Motor neuron (in vitro differentiated cells): ENCODE measurements around the gene ZRANB3. TPM values are rescaled to one million over a fixed set of nuclear protein-coding genes. Genes with fewer than 3 reads are reported as not detected.
A peak's percentile ranks its signal among the peaks of the same experiment; 100 is the strongest.
"Not testable (repeated sequence)": the region's sequence is repeated elsewhere in the genome, so short reads cannot be mapped to it uniquely, and the experiment has no call there.

Source experiments
- ATAC-seq, 8 experiments: fragments of 200-7000 bp; cut with Tn5 transposase; replicated peaks in 6 of 8; 2 replicates each; pipeline ENCODE4 v1.8.0; 2021; ENCODE audit warnings: mild to moderate bottlenecking in 8 of 8, moderate library complexity in 8 of 8
- H3K27ac ChIP-seq, 2 donors: fragments of 250-450 bp; sonication (Bioruptor Pico); 2 replicates each; pipeline ENCODE4 v1.9.0; 2021; ENCODE audit warnings: antibody characterized with exemption in 2 of 2, mild to moderate bottlenecking in 2 of 2, moderate library complexity in 1 of 2
- H3K4me1 ChIP-seq, 2 donors: fragments of 250-450 bp; sonication (Bioruptor Pico); replicated peaks in 1 of 2; 2 replicates each; pipeline ENCODE4 v1.6.1; 2021; ENCODE audit warnings: antibody characterized with exemption in 2 of 2, mild to moderate bottlenecking in 2 of 2, moderate library complexity in 1 of 2
- H3K4me3 ChIP-seq, 5 donors: fragments of 250-450 bp; sonication (Bioruptor Pico); 2 replicates each; pipeline ENCODE4 v1.9.0; 2021; ENCODE audit warnings: antibody characterized with exemption in 5 of 5, mild to moderate bottlenecking in 5 of 5, moderate library complexity in 4 of 5
- WGBS, 10 experiments: fragments of 450-650 bp; shearing (Covaris generic); methylation state at CpG; one replicate each; pipeline ENCODE4 v1.0.0; 2022; 5-methylcytosine and 5-hydroxymethylcytosine counted together
- in situ Hi-C, 9 experiments: fragments of 400-800 bp; cut with MboI; loops; one replicate each; pipeline ENCODE4 v1.15.0; 2021; ENCODE audit warnings: low sequenced_read_pairs in 9 of 9, low pct_unique_long_range_greater_than_20kb in 2 of 9; ENCODE audit not compliant: unreplicated experiment in 9 of 9
- total RNA-seq, 8 experiments: library from RNA; unstranded; fragments of 300-600 nt; gene quantifications; 2 replicates each; pipeline versions ENCODE4 v1.2.3 to v1.2.4, GENCODE V29; 2022

Gene ZRANB3
- total RNA-seq, 8 experiments from 2014 or later = 6.3 to 18.2 (median 9.6) TPM

DNA sequence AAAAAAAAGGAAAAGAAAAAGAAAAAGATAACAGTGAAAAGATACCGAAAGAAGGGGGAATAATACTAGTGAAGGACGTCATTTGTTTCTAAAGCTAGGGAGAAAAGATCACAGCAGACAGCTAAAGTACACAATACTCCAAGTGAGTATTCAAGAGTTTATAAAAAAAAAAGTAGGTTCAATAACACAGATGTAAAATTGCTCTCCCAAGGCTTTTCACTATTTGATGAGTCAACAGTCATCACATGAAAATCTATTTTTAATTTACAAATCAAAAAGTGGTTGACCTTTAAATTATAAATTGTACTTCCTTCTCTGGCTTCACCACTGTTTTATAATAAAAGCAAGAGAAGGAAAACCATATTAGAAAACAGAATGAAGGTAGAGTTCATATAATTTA is 144.0 kb downstream of the ZRANB3 start:
- Histone ChIP-seq H3K4me1 (no peaks in the 10 kb centered on the region), H3K4me3 (no peak overlapping the region), H3K27ac (no peak overlapping the region)
- peak in 2 of 8 experiments; percentile 68 to 73 for ATAC-seq
- 74 to 100% (median 93%) methylated on average over 1 to 2 of the region's 2 CpGs; no CpG with 5 or more reads in 1 of the 10 experiments for WGBS, 10 experiments
- in situ Hi-C loops = no loop called here

DNA sequence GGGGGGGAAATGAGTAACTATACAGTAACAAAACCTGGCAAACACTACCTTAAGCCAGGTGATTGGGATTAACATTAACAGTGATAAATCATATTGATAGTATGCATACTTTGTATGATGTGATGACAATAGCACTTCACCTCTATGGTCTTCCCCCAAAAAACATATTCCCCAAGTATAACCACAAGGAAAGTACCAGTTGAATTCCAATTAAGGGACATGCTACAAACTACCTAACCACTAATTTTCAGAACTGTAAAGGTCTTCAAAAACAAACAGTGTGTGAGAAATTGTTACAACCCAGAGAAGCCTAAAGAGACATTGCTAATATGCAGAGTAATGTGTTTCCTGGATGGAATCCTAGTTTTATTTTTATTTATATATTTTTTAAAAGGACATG is 152.4 kb downstream of the ZRANB3 start:
- ATAC-seq = no peak
- H3K4me3 ChIP-seq = no peak overlapping the region
- H3K4me1 ChIP-seq = no peaks in the 10 kb centered on the region
- H3K27ac ChIP-seq = no peak overlapping the region
- in situ Hi-C loops = no loop called here

GRCh38 chr2:135373702-135374101 is 157.3 kb downstream of the ZRANB3 start:
- no peak overlapping the region for H3K4me3 ChIP-seq
- H3K4me1 ChIP-seq = no peaks in the 10 kb centered on the region
- ATAC-seq = no peak
- 100% methylated on average over 3 of the region's 4 CpGs; no CpG with 5 or more reads in 9 of the 10 experiments for WGBS, 10 experiments
- H3K27ac ChIP-seq = no peak overlapping the region
- in situ Hi-C loops = no loop called here

GRCh38 chr2:135349941-135350340 is 181.1 kb downstream of the ZRANB3 start:
- Histone ChIP-seq H3K4me1 (no peaks in the 10 kb centered on the region), H3K4me3 (no peak overlapping the region), H3K27ac (no peak overlapping the region)
- 48 to 96% (median 85%) methylated on average over 2 to 6 of the region's 6 CpGs for WGBS, 10 experiments
- in situ Hi-C loops = no loop called here
- ATAC-seq = no peak

DNA sequence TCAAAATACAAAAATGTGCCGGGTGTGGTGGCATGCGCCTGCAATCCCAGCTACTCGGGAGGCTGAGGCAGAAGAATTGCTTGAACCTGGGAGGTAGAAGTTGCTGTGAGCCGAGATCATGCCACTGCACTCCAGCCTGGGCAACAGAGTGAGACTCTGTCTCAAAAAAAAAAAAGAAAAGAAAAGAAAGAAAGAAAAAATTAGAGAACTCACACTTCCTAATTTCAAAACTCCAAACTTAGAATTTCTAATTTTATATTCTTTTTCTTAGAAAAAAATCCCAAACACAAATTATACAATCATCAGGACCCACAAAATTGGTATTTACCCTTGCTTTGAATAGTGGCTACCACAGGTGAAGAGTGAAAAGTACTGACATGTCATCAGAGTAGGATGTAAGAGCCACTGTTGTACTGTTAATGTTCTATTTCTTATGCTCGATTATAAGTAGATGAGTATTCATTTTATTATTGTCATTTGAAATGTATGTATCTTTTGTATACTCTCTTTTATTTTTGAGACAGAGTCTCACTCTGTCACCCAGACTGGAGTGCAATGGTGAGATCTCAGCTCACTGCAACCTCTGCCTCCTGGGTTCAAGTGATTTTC is 182.8 kb downstream of the ZRANB3 start:
- WGBS, 10 experiments = 74 to 98% (median 94%) methylated on average over 2 to 5 of the region's 5 CpGs; no CpG with 5 or more reads in 1 of the 10 experiments
- H3K4me3 ChIP-seq, H3K4me1 ChIP-seq, in situ Hi-C loops, H3K27ac ChIP-seq, ATAC-seq: not testable (repeated sequence)

DNA sequence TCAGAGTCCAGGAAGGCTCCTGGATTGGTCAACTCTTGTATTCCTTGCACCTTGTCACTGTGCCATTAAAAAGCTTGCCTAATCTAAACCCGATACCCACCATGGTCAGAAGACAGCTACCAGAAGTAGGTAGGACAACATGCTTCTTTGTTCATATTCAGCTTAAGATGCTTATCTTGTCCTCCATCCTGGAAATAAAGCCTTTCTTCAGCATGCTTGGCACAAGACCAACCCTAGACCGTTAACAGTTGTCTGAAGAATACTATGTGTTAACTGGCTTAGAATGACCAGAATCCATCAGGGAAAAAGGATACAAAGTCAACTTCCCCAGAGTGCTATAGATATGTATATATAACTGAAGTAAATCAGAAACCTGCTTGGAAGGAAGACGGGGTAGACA is 193.9 kb downstream of the ZRANB3 start:
- H3K27ac ChIP-seq = no peak overlapping the region
- 59 to 100% (median 80%) methylated on average over 1 to 3 of the region's 3 CpGs; no CpG with 5 or more reads in 2 of the 10 experiments for WGBS, 10 experiments
- in situ Hi-C loops = no loop called here
- H3K4me3 ChIP-seq = no peak overlapping the region
- no peaks in the 10 kb centered on the region for H3K4me1 ChIP-seq
- ATAC-seq = no peak

DNA sequence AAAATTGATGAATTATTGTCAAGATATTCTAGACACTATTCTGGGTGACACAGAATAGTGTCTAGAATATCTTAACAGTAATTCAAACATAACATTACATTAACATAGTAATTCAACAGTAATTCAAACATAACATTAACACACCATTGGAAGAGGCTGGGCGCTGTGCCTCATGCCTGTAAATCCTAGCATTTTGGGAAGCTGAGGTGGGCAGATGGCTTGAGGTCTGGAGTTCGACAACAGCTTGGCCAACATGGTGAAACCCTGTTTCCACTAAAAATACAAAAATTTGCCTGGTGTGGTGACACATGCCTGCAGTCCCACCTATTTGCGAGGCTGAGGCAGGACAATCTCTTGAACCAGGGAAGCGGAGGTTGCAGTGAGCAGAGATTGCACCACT is 195.8 kb downstream of the ZRANB3 start:
- H3K4me3 ChIP-seq = no peak overlapping the region
- no peak for ATAC-seq
- no peaks in the 10 kb centered on the region for H3K4me1 ChIP-seq
- H3K27ac ChIP-seq = no peak overlapping the region
- 60 to 100% (median 97%) methylated on average over 2 to 4 of the region's 4 CpGs; no CpG with 5 or more reads in 3 of the 10 experiments for WGBS, 10 experiments
- in situ Hi-C loops = no loop called here

DNA sequence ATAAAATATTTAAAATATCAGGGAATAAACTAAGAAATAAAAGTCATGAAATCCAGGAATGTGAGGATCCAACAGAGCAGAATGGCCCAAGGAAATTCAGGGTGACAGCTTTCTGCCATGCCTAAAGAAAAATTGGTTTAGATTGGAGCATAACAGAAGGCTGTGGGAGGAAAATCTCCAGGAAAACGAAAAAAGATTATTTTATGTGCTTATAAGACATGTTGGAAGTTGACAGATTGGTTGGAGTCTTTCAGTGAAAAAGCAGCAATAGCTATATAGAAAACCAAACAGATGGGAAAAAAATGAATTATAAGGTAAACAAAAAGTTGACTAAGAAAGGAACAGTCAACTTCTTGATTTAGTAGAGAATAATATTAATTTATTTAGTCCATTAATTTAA is 203.9 kb downstream of the ZRANB3 start:
- H3K4me3 ChIP-seq = no peak overlapping the region
- in situ Hi-C loops = no loop called here
- WGBS, 10 experiments = 0 to 100% (median 85%) methylated on average over 1 of the region's 1 CpG; no CpG with 5 or more reads in 4 of the 10 experiments
- H3K27ac ChIP-seq = no peak overlapping the region
- H3K4me1 ChIP-seq = no peaks in the 10 kb centered on the region
- no peak for ATAC-seq

DNA sequence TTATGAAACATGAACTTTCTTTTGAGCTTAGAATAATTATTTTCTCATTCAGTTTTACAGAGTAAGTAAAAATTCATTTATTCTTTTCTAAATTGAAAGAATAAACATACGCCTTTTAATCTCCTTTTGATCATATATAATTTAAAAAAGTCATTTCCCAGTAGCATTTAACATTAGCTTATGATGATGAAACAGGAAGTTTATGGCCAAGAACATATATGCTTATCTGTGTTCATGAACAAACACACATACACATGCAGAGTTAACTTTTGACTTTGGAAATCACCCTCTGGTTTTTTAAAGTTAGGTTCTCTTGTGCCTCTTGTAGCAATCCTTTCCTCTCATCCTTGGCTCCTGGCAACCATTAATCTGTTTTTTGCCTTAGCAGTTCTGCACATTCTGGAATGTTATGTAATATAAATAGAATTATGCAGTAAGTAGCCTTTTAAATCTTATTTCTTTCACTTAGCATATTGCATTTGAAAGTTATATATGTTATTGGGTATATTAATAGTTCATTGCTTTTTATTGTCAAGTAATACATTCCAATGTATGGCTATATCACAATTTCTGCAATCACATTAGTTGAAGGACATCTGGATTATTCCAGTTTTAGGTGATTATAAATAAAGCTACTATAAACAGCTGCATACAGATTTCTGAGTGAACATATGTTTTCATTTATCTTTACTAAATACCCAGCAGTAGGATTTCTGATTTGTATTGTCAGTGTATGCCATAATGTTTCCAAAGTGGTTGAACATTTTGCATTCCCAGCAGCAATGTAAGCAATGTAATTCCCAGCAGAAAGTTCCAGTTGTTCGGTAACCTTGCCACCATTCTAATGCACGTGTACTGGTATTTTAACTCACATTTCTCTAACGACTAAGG is 210.3 kb downstream of the ZRANB3 start:
- Histone ChIP-seq H3K4me1 (no peaks in the 10 kb centered on the region), H3K4me3 (no peak overlapping the region), H3K27ac (no peak overlapping the region)
- in situ Hi-C loops = no loop called here
- WGBS, 10 experiments = 22 to 100% (median 88%) methylated on average over 2 to 4 of the region's 4 CpGs
- peak in 2 of 8 experiments; percentile 20 to 79 for ATAC-seq

GRCh38 chr2:135318808-135319207 is 212.2 kb downstream of the ZRANB3 start:
- peak in 3 of 8 experiments; percentile 56 to 73 (median 72) for ATAC-seq
- Histone ChIP-seq H3K4me3 (no peak overlapping the region), H3K4me1 (no peaks in the 10 kb centered on the region), H3K27ac (no peak overlapping the region)
- in situ Hi-C loops = no loop called here
- WGBS, 10 experiments = 9 to 100% (median 73%) methylated on average over 1 to 2 of the region's 2 CpGs

GRCh38 chr2:135317375-135317774 is 213.6 kb downstream of the ZRANB3 start:
- WGBS, 10 experiments = 67 to 75% methylated on average over 1 of the region's 1 CpG; no CpG with 5 or more reads in 8 of the 10 experiments

DNA sequence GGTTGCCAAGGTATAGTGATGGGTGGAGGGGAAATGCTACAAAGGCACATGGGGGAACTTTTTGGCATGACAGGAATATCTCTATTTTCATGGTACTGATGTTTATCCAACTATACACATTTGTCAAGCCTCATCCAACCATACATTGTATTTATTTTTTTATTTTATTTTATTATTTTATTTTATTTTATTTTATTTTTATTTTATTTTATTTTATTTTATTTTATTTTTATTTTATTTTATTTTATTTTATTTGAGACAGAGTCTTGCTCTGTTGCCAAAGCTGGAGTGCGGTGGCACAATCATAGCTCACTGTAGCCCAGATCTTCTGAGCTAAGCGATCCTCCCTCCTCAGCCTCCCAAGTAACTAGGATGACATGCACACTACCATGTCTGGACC is 219.1 kb downstream of the ZRANB3 start:
- H3K4me3 ChIP-seq = no peak overlapping the region
- in situ Hi-C loops = no loop called here

More at GRCh38 chr2:135317375-135317774, 213.6 kb downstream of the ZRANB3 start:
- H3K27ac ChIP-seq = no peak overlapping the region
- H3K4me3 ChIP-seq = no peak overlapping the region
- in situ Hi-C loops = no loop called here
- H3K4me1 ChIP-seq = no peaks in the 10 kb centered on the region
- no peak for ATAC-seq

GRCh38 chr2:135311268-135311667 is 219.8 kb downstream of the ZRANB3 start:
- ATAC-seq = no peak
- H3K27ac ChIP-seq = no peak overlapping the region
- H3K4me3 ChIP-seq = no peak overlapping the region
- in situ Hi-C loops = no loop called here
- H3K4me1 ChIP-seq = no peaks in the 10 kb centered on the region
- 90 to 100% (median 99%) methylated on average over 1 to 3 of the region's 3 CpGs for WGBS, 10 experiments

More for the DNA sequence above, 219.1 kb downstream of the ZRANB3 start:
- 86 to 100% (median 100%) methylated on average over 1 to 2 of the region's 2 CpGs; no CpG with 5 or more reads in 1 of the 10 experiments for WGBS, 10 experiments
- ATAC-seq = no peak
- H3K27ac ChIP-seq = no peak overlapping the region
- H3K4me1 ChIP-seq = no peaks in the 10 kb centered on the region
